Measurements from ENCODE around the gene SEMA3F. TPM values are rescaled to one million over a fixed set of nuclear protein-coding genes. Genes with fewer than 3 reads are reported as not detected.

Gene SEMA3F
- polyA plus RNA-seq, 3 donors, result 75.3 to 87.7 (median 78.6) TPM

DNA sequence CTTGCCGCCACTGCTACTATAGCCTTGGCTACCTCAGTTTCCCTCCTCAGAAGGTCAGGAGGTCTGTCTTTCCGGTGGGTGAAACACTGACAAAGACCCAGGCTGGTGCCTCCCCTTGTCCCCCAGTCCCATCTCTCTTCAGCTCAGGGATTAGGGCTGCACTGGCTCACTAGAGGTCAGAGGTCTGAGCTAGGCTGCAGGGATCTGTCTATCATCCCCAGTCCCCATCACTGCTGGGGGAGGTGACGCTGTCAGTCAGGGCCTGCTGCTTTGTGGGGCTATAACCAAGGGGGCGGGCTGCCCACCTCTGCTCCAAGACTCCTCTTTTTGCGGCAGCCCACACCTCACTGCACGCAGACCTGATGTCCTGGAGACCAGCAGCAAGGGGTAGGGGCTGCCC, 13.7 kb downstream of the SEMA3F start:
- DNase-seq, result no peak

DNA sequence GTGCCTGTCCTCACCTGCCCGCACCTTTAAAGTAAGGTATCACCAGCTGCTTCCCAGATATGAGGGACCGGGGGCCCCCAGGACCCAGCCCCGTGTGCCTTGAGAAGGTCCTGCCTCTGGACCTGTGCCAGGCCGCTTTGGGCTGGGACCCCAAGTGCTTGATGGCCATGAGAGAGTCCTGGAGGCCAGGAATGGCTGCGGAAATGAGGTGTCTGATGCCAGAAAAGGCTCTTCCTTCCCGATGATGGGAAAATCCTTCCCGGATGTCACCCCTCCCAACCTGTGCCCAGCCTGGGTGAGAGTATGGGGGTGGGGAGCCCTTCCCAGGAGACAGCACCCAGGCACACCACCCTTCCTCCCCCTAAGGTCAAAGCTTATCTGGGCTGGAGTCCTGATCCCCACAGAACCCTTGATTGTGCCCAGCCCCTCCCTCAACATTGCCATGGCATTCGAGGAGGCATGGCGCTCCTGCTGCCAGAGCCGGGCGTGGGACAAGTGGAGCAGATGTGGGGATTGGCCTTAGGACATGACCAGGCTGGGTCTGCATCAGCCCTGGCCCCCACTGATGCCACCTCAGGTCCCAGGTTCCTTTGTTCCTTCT, 14.2 kb downstream of the SEMA3F start:
- DNase-seq, result no peak

DNA sequence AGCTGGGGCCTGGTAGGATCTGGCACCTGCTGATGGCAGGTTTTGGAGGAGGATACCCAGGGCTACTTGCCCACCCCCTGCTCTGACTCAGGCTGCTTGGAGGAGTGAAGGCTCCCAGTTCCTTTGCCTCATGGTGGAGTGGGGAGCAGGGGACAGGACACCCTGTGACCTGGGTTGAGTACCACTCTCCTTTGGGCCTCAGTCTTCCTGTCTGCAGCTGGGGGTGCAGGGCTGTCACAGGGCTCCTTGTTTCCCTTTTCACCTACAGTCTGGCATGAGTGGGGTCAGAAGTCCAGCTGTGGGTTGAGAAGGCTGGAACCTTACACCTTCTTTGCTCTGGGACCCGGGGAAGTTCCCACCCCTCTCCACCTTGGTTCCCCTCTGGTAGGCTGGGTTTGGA, 14.7 kb downstream of the SEMA3F start:
- DNase-seq, result no peak

DNA sequence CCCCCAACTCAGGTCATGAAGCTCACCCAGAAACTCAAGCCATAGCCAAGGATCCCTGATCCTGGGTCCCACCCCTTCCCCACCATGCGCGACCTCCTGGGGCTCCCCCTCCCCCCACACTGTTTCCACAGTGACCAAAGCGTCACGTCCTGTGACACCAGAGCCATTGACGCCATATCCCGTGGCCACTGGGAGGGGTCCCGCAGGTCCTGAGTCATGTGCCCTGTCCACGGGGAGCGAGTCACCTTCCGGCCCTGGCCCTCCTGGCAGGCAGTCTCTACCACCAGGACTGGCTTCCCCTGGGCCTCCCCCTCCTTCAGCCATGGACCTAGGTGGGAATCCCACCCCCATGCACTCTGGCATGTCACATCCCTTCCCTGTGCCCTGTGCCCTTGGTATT, 15.6 kb downstream of the SEMA3F start:
- no peak for DNase-seq

DNA sequence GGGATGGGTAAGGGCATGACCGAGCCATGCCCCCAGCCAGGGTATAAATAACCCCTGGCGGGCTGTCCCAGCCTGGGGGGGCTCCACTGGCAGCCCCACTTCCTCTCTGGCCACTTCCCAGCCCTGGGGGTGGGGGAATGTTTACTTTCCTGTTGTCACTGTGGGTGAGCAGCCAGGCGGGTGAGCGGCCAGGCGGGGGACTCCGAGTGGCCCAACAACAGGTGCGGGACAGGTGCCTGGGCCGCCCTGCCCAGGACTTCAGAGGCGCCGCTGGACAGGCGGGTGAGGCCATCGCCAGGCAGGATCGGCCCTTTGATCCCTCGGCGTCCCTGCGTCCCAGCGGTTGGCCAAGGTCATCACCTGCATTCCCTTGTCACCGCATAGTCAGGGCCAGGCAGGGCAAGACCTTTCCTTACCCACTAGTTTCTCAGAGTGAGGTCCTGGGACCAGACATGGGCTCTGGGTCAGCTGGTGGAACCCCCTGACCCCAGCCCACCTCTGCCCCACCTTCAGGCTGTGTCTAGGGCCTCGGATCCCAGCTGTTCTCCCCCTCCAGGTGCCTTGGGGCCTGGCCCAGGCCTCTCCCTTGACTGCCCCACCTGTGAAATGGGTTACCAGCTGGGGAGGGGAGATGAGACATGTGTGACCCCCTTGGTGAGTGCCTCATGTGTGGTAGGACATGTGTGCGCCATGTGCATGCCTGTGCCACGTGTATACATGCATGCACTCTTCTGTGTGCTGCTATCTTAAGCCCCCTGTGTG, 16.6 kb downstream of the SEMA3F start:
- no peak for DNase-seq

DNA sequence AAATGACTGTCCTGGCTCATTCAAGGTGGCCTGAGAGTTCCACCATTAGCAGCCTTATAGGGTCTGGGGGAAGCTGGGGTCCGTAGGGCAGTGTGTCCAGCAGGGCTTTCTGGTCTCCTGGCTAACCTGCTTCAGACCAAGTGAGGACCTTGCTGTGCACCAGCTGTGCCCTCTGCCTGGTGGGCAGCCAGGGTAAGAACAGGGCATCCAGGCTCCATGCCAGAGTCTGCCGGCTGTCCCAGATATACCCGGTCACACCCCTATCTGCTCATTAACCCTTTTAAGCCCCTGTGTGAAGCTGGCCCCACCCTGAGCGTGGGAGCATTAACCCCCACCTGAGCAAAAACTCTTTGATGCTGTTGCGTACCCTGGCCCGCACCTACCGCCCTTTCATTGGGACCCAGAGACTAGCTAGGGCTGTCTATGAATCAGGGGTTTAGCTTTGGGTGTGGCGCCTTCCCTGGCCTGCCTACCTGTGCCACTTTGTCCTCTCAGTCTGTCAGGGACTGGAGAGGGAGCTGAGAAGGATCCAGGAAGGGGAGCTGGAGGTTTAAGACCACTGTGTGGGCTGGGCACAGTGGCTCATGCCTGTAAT, 17.6 kb downstream of the SEMA3F start:
- DNase-seq, result no peak

DNA sequence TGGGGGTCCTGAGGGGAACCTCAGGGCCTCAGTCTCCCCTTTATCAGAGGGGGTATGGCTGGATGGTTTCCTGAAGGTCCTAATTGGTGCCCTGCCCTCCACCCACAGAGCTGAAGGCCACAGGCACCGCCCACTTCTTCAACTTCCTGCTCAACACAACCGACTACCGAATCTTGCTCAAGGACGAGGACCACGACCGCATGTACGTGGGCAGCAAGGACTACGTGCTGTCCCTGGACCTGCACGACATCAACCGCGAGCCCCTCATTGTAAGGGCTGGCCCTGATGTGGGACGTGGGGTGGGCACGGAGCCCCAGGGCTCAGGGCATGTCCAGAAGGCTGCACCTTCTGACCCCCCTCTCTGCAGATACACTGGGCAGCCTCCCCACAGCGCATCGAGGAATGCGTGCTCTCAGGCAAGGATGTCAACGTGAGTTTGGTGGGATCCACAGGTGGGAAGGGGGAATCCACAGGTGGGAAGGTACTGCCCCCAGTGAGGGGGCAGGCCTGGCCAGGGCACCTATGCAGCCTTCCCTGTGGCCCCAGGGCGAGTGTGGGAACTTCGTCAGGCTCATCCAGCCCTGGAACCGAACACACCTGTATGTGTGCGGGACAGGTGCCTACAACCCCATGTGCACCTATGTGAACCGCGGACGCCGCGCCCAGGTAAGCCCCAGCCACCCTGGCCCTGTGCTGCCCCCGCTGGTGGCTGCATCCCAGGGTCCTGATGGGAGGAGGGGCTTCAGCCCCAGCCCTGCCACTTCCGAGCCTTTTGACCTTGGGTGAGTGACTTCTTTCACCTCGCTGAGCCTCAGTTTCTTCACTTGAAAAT, 18.8 kb downstream of the SEMA3F start:
- DNase-seq, result no peak

DNA sequence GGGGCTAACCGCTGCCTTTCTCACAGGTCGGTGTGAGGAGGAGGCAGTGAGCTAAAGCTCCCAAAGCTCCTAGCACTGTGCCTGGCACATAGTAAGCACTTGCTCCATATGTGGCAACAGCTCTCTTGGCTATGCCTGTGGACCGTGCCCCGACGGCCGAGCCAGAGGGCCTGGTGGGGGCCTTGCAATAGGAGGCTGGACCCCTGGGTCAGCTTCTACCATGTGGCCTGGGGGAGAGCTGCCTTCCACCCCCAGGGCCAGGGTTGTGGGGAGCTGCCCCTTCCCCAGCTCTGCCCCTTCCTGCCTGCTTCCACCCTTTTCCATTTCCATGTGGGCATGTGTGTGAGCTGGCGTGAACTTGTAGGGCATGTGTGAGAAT, 19.4 kb downstream of the SEMA3F start:
- DNase-seq, result no peak

DNA sequence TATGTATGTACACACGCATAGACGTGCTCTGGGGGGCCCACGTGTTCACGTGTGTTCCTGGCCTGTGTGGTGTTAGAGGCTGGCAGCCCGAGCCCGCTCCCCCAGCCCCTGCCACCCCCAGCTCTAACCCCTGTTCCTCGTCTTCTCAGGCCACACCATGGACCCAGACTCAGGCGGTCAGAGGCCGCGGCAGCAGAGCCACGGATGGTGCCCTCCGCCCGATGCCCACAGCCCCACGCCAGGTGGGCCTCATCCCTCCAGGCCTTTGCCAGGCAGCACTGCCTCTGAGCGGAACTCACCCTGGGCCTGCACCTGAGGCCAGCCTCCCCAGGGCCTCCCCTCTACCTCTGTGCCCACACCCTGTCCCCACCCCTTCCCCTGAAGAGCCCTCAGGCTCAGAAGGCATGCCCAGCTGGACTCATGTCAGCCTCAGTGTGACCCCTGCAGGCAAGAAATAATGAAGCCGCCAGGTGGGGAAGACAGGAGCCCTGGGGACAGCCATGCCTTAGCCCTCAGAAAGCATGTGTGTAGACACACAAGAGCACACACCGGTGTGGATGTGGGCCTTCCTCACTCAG, 19.9 kb downstream of the SEMA3F start:
- DNase-seq, result no peak

DNA sequence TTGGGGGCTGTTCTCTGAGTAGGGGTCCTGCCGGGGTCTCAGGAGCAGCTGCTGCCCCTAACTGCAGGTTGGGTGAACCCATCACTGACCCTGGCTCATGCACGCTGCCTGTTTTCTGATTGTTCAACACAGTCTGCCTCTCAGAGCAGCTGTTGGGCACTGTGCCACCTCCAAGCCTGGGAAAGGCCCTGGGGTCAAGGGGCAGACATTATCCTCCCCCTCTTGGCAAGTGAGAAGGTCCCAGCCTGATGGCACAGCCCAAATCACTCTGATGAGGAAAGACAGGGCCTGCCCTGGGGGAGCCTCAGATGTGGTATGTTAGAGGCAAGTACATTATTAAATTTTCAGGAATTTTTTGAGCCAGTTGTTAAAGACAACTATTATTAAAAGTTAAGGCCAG, 22.2 kb downstream of the SEMA3F start:
- no peak for DNase-seq

DNA sequence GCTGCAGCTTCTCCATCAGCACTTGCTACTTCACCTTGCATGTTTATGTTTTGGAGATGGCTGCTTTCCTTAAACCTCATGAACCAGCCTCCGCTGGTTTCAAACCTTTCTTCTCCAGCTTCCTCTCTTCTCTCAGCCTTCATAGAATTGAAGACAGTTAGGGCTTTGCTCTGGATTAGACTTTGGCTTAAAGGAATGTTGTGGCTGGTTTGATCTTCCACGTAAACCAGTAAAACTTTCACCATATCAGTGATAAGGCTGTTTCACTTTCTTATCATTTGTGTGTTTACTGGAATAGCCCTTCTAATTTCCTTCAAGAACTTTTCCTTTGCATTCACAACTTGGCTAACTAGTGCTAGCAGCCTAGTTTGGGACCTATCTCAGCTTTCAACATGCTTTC, 24.6 kb downstream of the SEMA3F start:
- no peak for DNase-seq

DNA sequence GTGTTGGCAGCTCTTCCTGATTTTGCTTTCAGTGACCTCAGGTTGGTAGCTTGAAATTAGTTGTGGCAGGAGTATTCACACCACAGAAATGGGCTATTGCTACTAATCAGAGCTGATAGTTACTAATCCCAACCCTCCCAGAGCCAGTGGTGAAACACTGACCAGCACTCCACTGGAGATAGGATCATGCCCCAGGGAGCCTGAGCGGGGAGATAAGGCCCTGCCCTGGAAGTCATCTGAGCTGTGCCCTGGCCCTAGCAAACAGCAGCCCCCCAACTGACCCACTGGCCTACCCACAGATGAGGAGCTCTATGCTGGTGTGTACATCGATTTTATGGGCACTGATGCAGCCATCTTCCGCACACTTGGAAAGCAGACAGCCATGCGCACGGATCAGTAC, 26.9 kb downstream of the SEMA3F start:
- no peak for DNase-seq

DNA sequence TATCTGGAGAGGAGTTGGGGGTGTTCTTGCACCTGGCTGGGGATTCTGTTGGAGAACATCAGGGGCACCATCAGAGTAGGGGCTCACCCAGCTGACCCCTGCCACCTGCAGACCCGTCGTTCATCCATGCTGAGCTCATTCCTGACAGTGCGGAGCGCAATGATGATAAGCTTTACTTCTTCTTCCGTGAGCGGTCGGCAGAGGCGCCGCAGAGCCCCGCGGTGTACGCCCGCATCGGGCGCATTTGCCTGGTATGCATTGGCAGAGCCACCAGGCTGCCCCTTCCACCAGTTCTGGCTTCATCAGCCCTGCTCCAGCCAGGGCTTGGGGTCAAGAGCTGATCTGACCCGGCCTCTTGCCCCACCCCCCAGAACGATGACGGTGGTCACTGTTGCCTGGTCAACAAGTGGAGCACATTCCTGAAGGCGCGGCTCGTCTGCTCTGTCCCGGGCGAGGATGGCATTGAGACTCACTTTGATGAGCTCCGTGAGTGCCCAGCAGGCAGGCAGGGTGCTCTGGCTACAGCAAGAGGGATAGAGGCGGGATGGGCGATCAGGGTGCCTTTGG, 27.5 kb downstream of the SEMA3F start:
- DNase-seq, result no peak

DNA sequence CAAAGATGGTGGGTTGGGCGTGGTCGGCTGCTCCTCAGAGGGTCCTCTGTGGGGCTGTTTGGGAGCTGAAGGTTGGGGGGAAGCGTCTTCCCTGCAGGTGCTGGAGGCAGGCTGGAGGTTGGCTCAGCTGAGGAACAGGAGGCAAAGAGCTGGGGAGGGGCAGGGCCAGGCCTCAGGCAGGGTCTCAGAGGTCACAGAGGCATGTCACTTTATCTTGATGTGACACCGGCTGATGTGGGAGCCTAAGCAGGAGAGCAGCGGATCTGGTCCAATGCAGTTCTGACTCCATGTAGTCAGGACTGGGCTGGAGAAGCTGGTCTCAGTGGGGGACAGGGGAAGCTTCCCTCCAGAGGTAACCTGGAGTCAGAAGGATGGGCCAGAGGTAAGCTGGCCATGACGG, 28.6 kb downstream of the SEMA3F start:
- DNase-seq, result no peak

DNA sequence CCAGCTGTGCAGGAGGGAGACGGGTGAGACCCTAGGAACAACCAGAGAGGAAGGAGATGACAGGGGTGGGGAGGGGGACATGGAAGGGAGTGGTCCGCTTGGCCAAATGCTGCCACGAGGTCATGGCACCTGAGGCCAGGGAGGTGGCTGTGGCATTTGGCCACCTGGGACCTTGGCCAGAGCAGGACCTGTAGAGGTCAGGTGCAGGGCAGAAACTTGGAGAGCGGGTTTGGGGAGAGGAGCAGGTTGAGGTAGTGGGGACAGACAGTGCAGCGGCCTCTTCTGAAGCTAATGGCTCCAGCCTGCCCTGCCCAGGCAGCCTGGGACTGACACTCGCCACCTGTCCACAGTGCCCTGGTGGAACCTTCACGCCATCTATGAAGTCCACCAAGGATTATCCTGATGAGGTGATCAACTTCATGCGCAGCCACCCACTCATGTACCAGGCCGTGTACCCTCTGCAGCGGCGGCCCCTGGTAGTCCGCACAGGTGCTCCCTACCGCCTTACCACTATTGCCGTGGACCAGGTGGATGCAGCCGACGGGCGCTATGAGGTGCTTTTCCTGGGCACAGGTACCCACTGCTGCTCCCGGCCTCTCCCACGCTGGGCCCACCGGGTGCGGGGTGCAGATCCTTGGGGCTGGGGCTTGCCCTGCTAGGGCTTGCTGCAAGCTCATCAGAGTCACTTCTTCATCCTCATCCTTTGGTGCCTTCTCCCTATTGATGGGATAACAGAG, 29.3 kb downstream of the SEMA3F start:
- DNase-seq, result no peak

DNA sequence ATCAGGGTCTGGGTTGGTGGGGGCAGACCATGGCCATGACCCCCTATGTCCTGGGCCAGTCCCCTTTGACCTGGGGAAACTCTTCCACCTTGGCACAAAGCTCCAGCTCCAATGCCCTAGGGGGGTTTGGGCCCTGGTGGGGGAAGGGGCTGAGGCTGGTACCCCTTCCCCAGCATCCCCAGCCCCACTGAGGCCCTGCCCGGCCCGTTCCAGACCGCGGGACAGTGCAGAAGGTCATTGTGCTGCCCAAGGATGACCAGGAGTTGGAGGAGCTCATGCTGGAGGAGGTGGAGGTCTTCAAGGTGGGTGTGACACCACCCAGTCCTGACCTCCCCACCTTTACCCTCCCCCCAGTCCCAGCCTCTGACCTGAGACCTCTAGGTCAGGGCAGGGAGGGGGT, 30.1 kb downstream of the SEMA3F start:
- no peak for DNase-seq

DNA sequence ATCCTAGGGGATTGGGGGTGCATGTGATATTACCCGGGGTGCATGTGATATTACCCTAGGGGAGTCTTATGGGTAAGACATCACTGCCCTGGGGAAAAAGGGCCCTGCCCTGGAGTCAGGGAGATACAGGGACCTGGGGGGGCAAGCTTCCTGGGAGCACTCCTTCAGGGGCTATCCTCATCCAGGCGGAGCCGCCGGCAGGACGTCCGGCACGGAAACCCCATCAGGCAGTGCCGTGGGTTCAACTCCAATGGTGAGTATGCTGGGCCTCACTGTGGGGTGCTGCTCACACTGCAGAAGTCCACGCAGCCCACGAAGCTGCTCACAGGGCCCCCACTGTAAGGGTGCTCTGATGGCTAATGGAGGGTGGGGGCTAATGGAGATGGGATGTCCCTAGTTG, 31.0 kb downstream of the SEMA3F start:
- DNase-seq, result no peak

DNA sequence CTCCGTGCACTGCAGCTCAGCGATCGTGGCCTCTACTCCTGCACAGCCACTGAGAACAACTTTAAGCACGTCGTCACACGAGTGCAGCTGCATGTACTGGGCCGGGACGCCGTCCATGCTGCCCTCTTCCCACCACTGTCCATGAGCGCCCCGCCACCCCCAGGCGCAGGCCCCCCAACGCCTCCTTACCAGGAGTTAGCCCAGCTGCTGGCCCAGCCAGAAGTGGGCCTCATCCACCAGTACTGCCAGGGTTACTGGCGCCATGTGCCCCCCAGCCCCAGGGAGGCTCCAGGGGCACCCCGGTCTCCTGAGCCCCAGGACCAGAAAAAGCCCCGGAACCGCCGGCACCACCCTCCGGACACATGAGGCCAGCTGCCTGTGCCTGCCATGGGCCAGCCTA, 32.6 kb downstream of the SEMA3F start:
- no peak for DNase-seq

DNA sequence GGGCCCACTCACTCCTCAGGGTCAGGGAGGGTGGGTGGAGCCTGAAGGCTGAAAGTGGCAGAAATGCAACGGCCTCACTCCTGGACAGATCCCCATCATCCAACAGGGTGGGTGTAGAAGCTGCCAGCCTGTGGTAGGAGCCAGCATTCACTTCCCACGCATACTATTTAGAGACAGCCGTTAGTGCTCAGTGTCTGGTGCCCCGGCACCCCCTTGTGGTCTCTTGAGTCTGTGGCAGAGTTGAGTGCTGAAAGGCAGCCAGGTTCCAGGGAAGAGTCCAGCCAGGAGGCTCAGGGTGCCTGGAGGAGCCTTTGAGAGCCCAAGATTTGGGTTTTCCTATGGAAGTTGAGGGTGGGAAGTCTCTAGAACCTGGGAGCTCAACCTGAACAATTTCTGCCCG, 34.1 kb downstream of the SEMA3F start:
- peak; percentile 83 for DNase-seq

DNA sequence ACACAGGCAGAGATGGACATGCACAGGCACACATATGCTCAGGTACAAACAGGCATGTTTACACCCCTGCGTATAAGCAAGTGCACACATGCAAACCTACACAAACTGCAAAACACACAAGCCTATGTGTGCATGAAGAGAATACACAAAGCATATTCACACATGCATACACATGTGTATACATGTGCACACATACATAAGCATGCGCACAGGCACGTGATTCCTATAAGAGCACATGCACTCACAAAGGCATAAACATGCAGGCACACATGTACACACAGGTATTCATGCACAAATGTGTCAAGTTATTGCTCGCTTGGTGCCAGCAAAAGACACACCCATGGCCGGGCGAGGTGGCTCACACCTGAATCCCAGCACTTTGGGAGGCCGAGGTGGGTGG, 34.9 kb downstream of the SEMA3F start:
- DNase-seq, result no peak

DNA sequence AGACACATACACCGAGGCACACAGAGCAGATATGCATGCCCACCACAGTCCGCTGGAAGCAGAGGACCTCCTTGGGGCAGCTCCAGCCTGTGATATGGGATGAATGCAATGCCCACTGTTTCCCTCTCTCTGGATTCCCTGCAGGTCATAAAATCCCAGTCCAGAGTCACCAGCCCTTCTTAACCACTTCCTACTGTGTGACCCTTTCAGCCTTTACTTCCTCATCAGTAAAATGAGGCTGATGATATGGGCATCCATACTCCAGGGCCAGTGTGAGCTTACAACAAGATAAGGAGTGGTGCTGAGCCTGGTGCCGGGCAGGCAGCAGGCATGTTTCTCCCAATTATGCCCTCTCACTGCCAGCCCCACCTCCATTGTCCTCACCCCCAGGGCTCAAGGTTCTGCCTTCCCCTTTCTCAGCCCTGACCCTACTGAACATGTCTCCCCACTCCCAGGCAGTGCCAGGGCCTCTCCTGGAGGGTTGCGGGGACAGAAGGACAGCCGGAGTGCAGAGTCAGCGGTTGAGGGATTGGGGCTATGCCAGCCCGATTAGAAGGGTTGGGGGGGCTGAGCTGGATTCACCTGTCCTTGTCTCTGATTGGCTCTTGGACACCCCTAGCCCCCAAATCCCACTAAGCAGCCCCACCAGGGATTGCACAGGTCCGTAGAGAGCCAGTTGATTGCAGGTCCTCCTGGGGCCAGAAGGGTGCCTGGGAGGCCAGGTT, 36.0 kb downstream of the SEMA3F start, which contains the start of gene GNAT1:
Gene GNAT1, plus strand, starts transcription at position 675 of the 725 bp plus-strand sequence. CDS start 116 bp downstream, outside the sequence.
- no peak for DNase-seq

Measured in renal pelvis (tissue), 4 donors.